H1 (cell line): Measurements from ENCODE around the gene CACNB4. TPM values are rescaled to one million over a fixed set of nuclear protein-coding genes. Genes with fewer than 3 reads are reported as not detected.

Experiments
- CTCF ChIA-PET: fragments of 300-600 bp; sonication (Branson Sonifier 250); formaldehyde crosslinking; loops from one replicate; lab custom pipeline; 2021; ENCODE audit not compliant: partially characterized antibody; lab: Charles Lee
- POLR2A ChIA-PET: fragments of 300-600 bp; sonication (Branson Sonifier 250); formaldehyde crosslinking; loops from one replicate; lab custom pipeline; 2021; ENCODE audit warnings: inconsistent platforms; ENCODE audit not compliant: partially characterized antibody; lab: Charles Lee
- DNase-seq, 2 experiments: peaks; one replicate each; pipeline versions ENCODE4 v3.0.0 to v3.0.0-alpha.2; 2010 to 2022; ENCODE audit warnings: low spot score in 2 of 2, low read depth in 1 of 2, mixed read lengths in 1 of 2
- FAIRE-seq: peaks from 2 replicates; lab custom pipeline; 2011; peaks lifted over from hg19 to GRCh38; lab: Jason Lieb, UNC
- H2AFZ ChIP-seq: 2 replicates; pipeline ENCODE4 v1.8.1; 2012; ENCODE audit warnings: low read length, inconsistent platforms
- H2AK5ac ChIP-seq: 2 replicates; pipeline ENCODE4 v1.6.1; 2013; ENCODE audit warnings: low read depth, low read length
- H2BK120ac ChIP-seq: replicated peaks from 2 replicates; pipeline ENCODE3; 2013; ENCODE audit warnings: low read depth, low read length, inconsistent platforms
- H2BK12ac ChIP-seq: 2 replicates; pipeline ENCODE4 v1.6.1; 2013; ENCODE audit warnings: low read depth, low read length
- H2BK15ac ChIP-seq: 2 replicates; pipeline ENCODE4 v1.6.1; 2013; ENCODE audit warnings: low read length
- H2BK20ac ChIP-seq: 2 replicates; pipeline ENCODE4 v1.6.1; 2013; ENCODE audit warnings: low read length
- H2BK5ac ChIP-seq: 2 replicates; pipeline ENCODE4 v1.6.1; 2013; ENCODE audit warnings: low read depth, low read length
- H3K14ac ChIP-seq: 2 replicates; pipeline ENCODE4 v1.6.1; 2013; ENCODE audit warnings: inconsistent platforms; ENCODE audit not compliant: insufficient read length
- H3K18ac ChIP-seq: 2 replicates; pipeline ENCODE4 v1.6.1; 2013; ENCODE audit warnings: low read length; ENCODE audit errors: extremely low read depth
- H3K23ac ChIP-seq: 2 replicates; pipeline ENCODE4 v1.6.1; 2013; ENCODE audit warnings: inconsistent platforms; ENCODE audit not compliant: insufficient read length
- H3K23me2 ChIP-seq: 2 replicates; pipeline ENCODE4 v1.6.1; 2013; ENCODE audit warnings: low read depth, low read length
- H3K27ac ChIP-seq: 2 replicates; pipeline ENCODE4 v1.6.1; 2011; ENCODE audit warnings: low read depth, low read length, inconsistent platforms
- H3K27me3 ChIP-seq, 4 experiments: replicated peaks in 1 of 4; 1 replicate in 1 of 4; 2 replicates in 3 of 4; pipeline versions ENCODE4 v1.6.1 to v1.8.1; 2011 to 2013; ENCODE audit warnings: low read length in 3 of 4, mild to moderate bottlenecking in 3 of 4, inconsistent platforms in 2 of 4, mixed read lengths in 2 of 4, moderate library complexity in 1 of 4; ENCODE audit not compliant: control insufficient read depth in 3 of 4, insufficient read depth in 3 of 4; ENCODE audit errors: extremely low read depth in 1 of 4
- H3K36me3 ChIP-seq, 4 experiments: 2 replicates each; pipeline versions ENCODE4 v1.6.1 to v1.8.1; 2011 to 2013; ENCODE audit warnings: mild to moderate bottlenecking in 4 of 4, low read length in 3 of 4, moderate library complexity in 2 of 4, control low read depth in 1 of 4, inconsistent platforms in 1 of 4; ENCODE audit not compliant: insufficient read depth in 4 of 4, control insufficient read depth in 2 of 4
- H3K4ac ChIP-seq: replicated peaks from 2 replicates; pipeline ENCODE3; 2013; ENCODE audit warnings: low read length, low read depth, mixed read lengths, inconsistent platforms; ENCODE audit not compliant: insufficient read length
- H3K4me1 ChIP-seq, 4 experiments: replicated peaks in 1 of 4; 1 replicate in 1 of 4; 2 replicates in 3 of 4; pipeline versions ENCODE4 v1.6.1 to v1.8.1; 2011 to 2013; ENCODE audit warnings: low read length in 3 of 4, inconsistent platforms in 2 of 4, mixed read lengths in 1 of 4; ENCODE audit not compliant: insufficient read depth in 4 of 4, control insufficient read depth in 3 of 4
- H3K4me2 ChIP-seq, 2 experiments: 2 replicates each; pipeline versions ENCODE4 v1.6.1 to v1.8.1; 2011 to 2013; ENCODE audit warnings: low read depth in 2 of 2, low read length in 2 of 2, control low read depth in 1 of 2, inconsistent platforms in 1 of 2, mild to moderate bottlenecking in 1 of 2; ENCODE audit not compliant: insufficient read depth in 1 of 2
- H3K4me3 ChIP-seq, 4 experiments: fragments of 200-600, 300-600 bp in 1 of 4; sonication (generic), shearing (Covaris generic), sonication (Bioruptor Twin) in 1 of 4; 2 replicates each; pipeline versions ENCODE4 v1.5.1 to v1.8.1; 2011 to 2016; ENCODE audit warnings: low read length in 4 of 4, low read depth in 3 of 4, control low read depth in 2 of 4, inconsistent platforms in 2 of 4, mild to moderate bottlenecking in 2 of 4, mixed read lengths in 1 of 4, moderate library complexity in 1 of 4; ENCODE audit not compliant: insufficient read depth in 2 of 4; ENCODE audit errors: extremely low read depth in 1 of 4
- H3K56ac ChIP-seq: replicated peaks from 2 replicates; pipeline ENCODE3; 2013; ENCODE audit warnings: low read depth, mild to moderate bottlenecking, mixed read lengths, low read length, inconsistent platforms; ENCODE audit not compliant: insufficient read length
- H3K79me1 ChIP-seq: 2 replicates; pipeline ENCODE4 v1.6.1; 2013; ENCODE audit warnings: low read depth, low read length, control low read depth
- H3K79me2 ChIP-seq, 2 experiments: 2 replicates each; pipeline versions ENCODE4 v1.6.1 to v1.8.1; 2012 to 2013; ENCODE audit warnings: low read length in 2 of 2, mild to moderate bottlenecking in 2 of 2, inconsistent platforms in 1 of 2; ENCODE audit not compliant: insufficient read depth in 2 of 2, control insufficient read depth in 1 of 2
- H3K9ac ChIP-seq, 4 experiments: replicated peaks in 1 of 4; 1 replicate in 1 of 4; 2 replicates in 3 of 4; pipeline versions ENCODE4 v1.6.1 to v1.8.1; 2011 to 2013; ENCODE audit warnings: low read depth in 3 of 4, low read length in 3 of 4, control low read depth in 2 of 4, mild to moderate bottlenecking in 2 of 4, moderate library complexity in 2 of 4, inconsistent platforms in 1 of 4; ENCODE audit errors: extremely low read depth in 1 of 4
- H3K9me3 ChIP-seq, 2 experiments: 2 replicates each; pipeline versions ENCODE4 v1.6.1 to v1.8.1; 2012 to 2013; ENCODE audit warnings: mild to moderate bottlenecking in 2 of 2, moderate library complexity in 2 of 2, control low read depth in 1 of 2, inconsistent platforms in 1 of 2, low read depth in 1 of 2, low read length in 1 of 2, mixed read lengths in 1 of 2; ENCODE audit not compliant: insufficient read depth in 2 of 2
- H4K20me1 ChIP-seq, 2 experiments: replicated peaks in 1 of 2; 2 replicates each; pipeline versions ENCODE3 to v1.8.1; 2011 to 2013; ENCODE audit warnings: inconsistent platforms in 2 of 2, low read length in 2 of 2, mild to moderate bottlenecking in 1 of 2; ENCODE audit not compliant: insufficient read depth in 2 of 2, control insufficient read depth in 1 of 2
- H4K5ac ChIP-seq: 2 replicates; pipeline ENCODE4 v1.6.1; 2013; ENCODE audit warnings: low read length, low read depth, mixed read lengths, inconsistent platforms; ENCODE audit not compliant: insufficient read length
- H4K8ac ChIP-seq: 2 replicates; pipeline ENCODE4 v1.8.0; 2013; ENCODE audit warnings: mild to moderate bottlenecking, moderate library complexity, low read length, inconsistent platforms; ENCODE audit not compliant: insufficient read depth; ENCODE audit errors: extremely low read depth
- H4K91ac ChIP-seq: replicated peaks from 2 replicates; pipeline ENCODE3; 2013; ENCODE audit warnings: low read length, mixed read lengths, inconsistent platforms; ENCODE audit not compliant: insufficient read length
- CHD1 ChIP-seq: IDR thresholded peaks from 2 replicates; pipeline ENCODE4 v1.6.1; 2012; ENCODE audit warnings: low read depth, low read length, improper control_type of control experiment
- EGR1 ChIP-seq: IDR thresholded peaks from 2 replicates; pipeline ENCODE4 v1.6.1; 2011; ENCODE audit warnings: low read depth, low read length, borderline replicate concordance
- EZH2 ChIP-seq: fragments of 200-600 bp; sonication (generic); IDR thresholded peaks from 2 replicates; pipeline ENCODE4 v1.7.1; 2012; ENCODE audit warnings: low read depth, mild to moderate bottlenecking, moderate library complexity, low read length, inconsistent platforms; ENCODE audit not compliant: severe bottlenecking
- NANOG ChIP-seq: IDR thresholded peaks from 2 replicates; pipeline ENCODE4 v1.6.1; 2011; ENCODE audit warnings: low read length, low read depth, mild to moderate bottlenecking, inconsistent platforms; ENCODE audit not compliant: insufficient read depth, poor library complexity, severe bottlenecking
- RXRA ChIP-seq: IDR thresholded peaks from 2 replicates; pipeline ENCODE4 v1.6.1; 2011; ENCODE audit warnings: low read depth, mild to moderate bottlenecking, low read length, moderate library complexity; ENCODE audit not compliant: insufficient read depth
- WGBS, 2 experiments: shearing (Covaris generic) in 1 of 2; methylation state at CpG; one replicate each; pipeline versions ENCODE4 v1.1.6 to v1.1.7; 2013 to 2015; ENCODE audit warnings: low lambda C conversion rate in 2 of 2, mixed read lengths in 2 of 2, inconsistent platforms in 1 of 2, low coverage in 1 of 2, missing lambda C conversion rate in 1 of 2; ENCODE audit not compliant: insufficient replicate concordance in 2 of 2, insufficient coverage in 1 of 2, insufficient read length in 1 of 2; ENCODE audit errors: extremely low coverage in 1 of 2, missing lambda C conversion rate in 1 of 2; 5-methylcytosine and 5-hydroxymethylcytosine counted together
- polyA plus RNA-seq, 7 experiments: library from polyadenylated mRNA; depleted of rRNA in 3 of 7; stranded (reverse) in 5 of 7; unstranded in 2 of 7; fragments of >200 nt in 5 of 7; fragments of 200-250 nt in 2 of 7; gene quantifications; 1 replicate in 5 of 7; 2 replicates in 1 of 7; 4 replicates in 1 of 7; pipeline versions ENCODE4 v1.2.1 to v1.2.3, GENCODE V29; 2011 to 2013; ENCODE audit warnings: missing spikeins in 2 of 7, mixed read lengths in 2 of 7
- total RNA-seq: library from RNA; stranded (reverse); fragmentation: NEBNext Ultra II Directional; extraction: Animal tissue kit (Norgen Biotek cat#: 25700); gene quantifications from 2 replicates; pipeline ENCODE4 v1.2.1, GENCODE V29; 2021
- TF ChIP-seq, protein P1 (sequence below): IDR thresholded peaks from 2 replicates; pipeline ENCODE4 v1.6.1; 2011; ENCODE audit warnings: low read depth, mild to moderate bottlenecking, low read length; ENCODE audit not compliant: insufficient read depth

CACNB4 gene
- total and polyA plus RNA-seq, 2 of the 8 experiments (the other 6 are each of a cell fraction or from before 2014, with no cell fraction given), result 2.0 to 4.0 TPM

DNA sequence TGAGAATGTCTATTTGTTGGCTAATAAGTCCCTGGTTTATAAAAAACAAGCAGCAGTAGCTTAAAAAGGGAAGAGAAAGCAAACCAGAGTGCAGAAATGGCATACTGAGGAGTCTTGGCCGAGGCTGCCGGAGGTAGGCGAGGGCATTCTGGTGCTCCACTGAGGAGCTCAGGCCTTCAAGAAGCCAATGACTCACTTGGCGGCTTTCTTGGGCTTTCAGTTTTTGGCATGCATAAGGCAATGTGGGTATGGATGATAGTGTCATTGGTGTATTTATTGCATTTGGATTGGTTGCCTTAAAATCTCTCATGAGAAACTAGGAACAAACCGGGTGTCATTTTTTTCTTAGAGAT lies 151.1 kb downstream of the CACNB4 start:
- FAIRE-seq (no peak), DNase-seq (no peak)

More for the DNA sequence above, 151.1 kb downstream of the CACNB4 start:
- H3K4me3 ChIP-seq, result peak overlapping the region in 1 of 4 experiments; percentile 49; a peak in 1 of 8 replicates
- H4K91ac ChIP-seq, result no peak overlapping the region
- H2AFZ ChIP-seq, result no peak overlapping the region
- peaks cover 2 to 5% (median 3%) of the 10 kb centered on the region in 4 experiments; a peak in 4 of 7 replicates for H3K4me1 ChIP-seq
- H3K27me3 ChIP-seq, result no peaks in the 10 kb centered on the region
- H4K8ac ChIP-seq, result no peak overlapping the region
- H3K36me3 ChIP-seq, result no peaks in the 10 kb centered on the region
- no peaks in the 10 kb centered on the region for H3K79me2 ChIP-seq
- H2BK15ac ChIP-seq, result no peak overlapping the region
- H3K14ac ChIP-seq, result no peak overlapping the region
- no peak overlapping the region for H2BK12ac ChIP-seq
- H3K18ac ChIP-seq, result no peak overlapping the region
- WGBS, 2 experiments, result 62% methylated on average over 5 of the region's 5 CpGs; no CpG with 5 or more reads in 1 of the 2 experiments
- no peak overlapping the region for H3K27ac ChIP-seq
- H3K4ac ChIP-seq, result no peak overlapping the region
- no peak overlapping the region for H3K9ac ChIP-seq
- TF ChIP-seq CHD1 (no peak), EGR1 (no peak), EZH2 (no peak), RXRA (no peak), NANOG (no peak)
- TF ChIP-seq, protein P1, sequence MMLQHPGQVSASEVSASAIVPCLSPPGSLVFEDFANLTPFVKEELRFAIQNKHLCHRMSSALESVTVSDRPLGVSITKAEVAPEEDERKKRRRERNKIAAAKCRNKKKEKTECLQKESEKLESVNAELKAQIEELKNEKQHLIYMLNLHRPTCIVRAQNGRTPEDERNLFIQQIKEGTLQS, result no peak
- no peak overlapping the region for H3K23ac ChIP-seq
- H2AK5ac ChIP-seq, result no peak overlapping the region
- no peak overlapping the region for H4K5ac ChIP-seq
- no peaks in the 10 kb centered on the region for H3K23me2 ChIP-seq
- ChIA-PET CTCF (interaction anchor here (0.7 to 1.5 kb wide), 22 partner anchors 8 to 327 kb away, joined by 3 to 15 read pairs (median 5); no protein-coding TSS in a partner anchor), POLR2A (interaction anchor here (1.3 kb wide), 1 partner anchor 120 kb away, joined by 3 read pairs; no protein-coding TSS in a partner anchor)
- no peak overlapping the region for H2BK120ac ChIP-seq
- H3K56ac ChIP-seq, result no peak overlapping the region
- no peaks in the 10 kb centered on the region for H4K20me1 ChIP-seq
- 0 out of 4 replicates have a peak, but pooled peaks cover 0 to under 1% of the 10 kb centered on the region in 2 experiments for H3K9me3 ChIP-seq
- peak overlapping the region; percentile 46 to 58; a peak in 3 of 4 replicates for H3K4me2 ChIP-seq
- H2BK5ac ChIP-seq, result no peak overlapping the region
- 0 out of 2 replicates have a peak overlapping the region, but pooled peaks have one; percentile 48 for H2BK20ac ChIP-seq
- H3K79me1 ChIP-seq, result no peaks in the 10 kb centered on the region
